Measurements from ENCODE around the gene PRXL2C.

Gene PRXL2C

DNA sequence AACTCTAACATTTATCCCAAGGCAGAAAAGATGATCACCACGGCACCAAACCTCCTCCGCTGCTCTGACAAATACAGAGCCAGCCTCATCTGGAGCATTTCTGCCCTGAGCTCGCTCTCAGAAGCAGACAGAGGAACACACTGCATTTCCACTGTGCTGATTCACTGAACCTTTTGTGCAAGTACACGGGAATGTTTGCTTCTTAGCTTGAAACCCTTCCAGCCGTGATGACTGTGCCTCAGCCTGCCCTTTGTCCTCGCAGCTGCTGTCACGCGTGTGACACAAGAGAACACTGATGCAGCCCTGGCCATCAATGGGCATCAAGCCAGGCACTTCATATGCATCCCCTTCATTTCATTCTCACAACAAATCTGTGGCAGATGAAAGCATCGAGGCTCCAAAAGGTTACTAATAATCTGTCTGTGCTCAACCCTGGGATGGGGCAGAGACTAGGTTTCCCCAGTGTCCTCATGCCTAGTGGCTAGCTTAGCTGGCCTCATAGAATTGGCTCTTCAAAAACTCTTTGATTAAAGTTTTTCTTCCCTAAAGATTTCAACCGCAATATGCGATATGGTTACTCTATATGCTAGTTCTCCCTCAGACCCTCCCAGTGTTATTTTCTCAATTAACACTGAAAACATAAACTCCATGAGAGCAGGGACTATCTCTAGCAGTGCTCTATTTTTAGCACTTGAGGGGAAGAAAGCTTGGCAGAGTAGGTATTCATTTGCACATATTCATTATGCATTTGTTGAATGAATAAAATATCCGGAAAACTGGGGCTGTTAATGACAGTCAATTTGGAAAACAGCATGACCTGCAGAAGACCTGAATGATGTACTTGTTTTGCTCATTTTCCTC is 42.8 kb downstream of the PRXL2C start:
- TF ChIP-seq, protein P1, sequence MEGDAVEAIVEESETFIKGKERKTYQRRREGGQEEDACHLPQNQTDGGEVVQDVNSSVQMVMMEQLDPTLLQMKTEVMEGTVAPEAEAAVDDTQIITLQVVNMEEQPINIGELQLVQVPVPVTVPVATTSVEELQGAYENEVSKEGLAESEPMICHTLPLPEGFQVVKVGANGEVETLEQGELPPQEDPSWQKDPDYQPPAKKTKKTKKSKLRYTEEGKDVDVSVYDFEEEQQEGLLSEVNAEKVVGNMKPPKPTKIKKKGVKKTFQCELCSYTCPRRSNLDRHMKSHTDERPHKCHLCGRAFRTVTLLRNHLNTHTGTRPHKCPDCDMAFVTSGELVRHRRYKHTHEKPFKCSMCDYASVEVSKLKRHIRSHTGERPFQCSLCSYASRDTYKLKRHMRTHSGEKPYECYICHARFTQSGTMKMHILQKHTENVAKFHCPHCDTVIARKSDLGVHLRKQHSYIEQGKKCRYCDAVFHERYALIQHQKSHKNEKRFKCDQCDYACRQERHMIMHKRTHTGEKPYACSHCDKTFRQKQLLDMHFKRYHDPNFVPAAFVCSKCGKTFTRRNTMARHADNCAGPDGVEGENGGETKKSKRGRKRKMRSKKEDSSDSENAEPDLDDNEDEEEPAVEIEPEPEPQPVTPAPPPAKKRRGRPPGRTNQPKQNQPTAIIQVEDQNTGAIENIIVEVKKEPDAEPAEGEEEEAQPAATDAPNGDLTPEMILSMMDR (IDR thresholded peaks at IDR 0.05; ENCODE audit: extremely low read depth, insufficient read depth, missing control alignments) = no peak
- in situ Hi-C loops (cut with MboI; ENCODE audit: low pct_unique_long_range_greater_than_20kb, low sequenced_read_pairs, unreplicated experiment) = no loop called here
- DNase-seq (ENCODE audit: low spot score) = no peak

DNA sequence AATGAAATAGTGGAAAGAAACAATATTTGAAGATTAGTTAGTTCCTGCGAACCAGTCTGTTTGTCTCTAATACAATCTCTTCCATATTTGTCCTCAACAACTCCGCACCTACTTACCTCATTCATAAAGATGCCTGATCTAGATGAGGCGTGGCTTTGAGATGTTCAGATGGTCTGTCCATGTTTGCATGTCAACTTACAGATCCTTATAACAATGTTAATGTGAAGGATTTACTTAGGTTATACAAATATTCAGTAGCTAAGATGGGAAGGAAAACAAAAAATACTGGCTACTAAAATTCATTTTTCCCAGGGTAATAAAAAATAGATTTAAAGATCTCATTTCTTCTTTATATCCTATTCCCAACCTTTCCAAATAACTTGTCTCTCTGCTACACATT is 43.8 kb downstream of the PRXL2C start:
- TF ChIP-seq, protein P1 (IDR thresholded peaks at IDR 0.05; ENCODE audit: extremely low read depth, insufficient read depth, missing control alignments) = no peak
- in situ Hi-C loops (cut with MboI; ENCODE audit: low pct_unique_long_range_greater_than_20kb, low sequenced_read_pairs, unreplicated experiment) = no loop called here
- DNase-seq (ENCODE audit: low spot score) = no peak

DNA sequence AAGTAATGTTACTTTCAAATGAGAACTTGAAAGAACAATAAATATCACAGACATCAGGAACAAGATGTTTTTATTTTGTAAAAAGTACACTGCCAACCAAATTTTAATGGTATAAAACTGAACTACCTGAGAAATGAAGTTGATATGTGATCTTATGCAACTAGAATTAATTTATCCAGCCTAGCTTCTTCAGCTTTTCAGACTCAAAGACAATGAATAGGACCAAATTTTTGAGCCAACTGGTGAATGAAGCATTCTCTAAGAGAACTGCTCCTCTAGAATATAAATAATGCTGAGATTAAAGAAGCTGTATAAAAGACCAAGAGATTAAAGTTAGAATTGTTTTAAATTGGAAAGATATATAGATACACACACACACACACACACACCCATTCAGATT is 45.4 kb downstream of the PRXL2C start:
- DNase-seq (ENCODE audit: low spot score) = no peak
- TF ChIP-seq, protein P1 (IDR thresholded peaks at IDR 0.05; ENCODE audit: extremely low read depth, insufficient read depth, missing control alignments) = no peak
- in situ Hi-C loops (cut with MboI; ENCODE audit: low pct_unique_long_range_greater_than_20kb, low sequenced_read_pairs, unreplicated experiment) = no loop called here

DNA sequence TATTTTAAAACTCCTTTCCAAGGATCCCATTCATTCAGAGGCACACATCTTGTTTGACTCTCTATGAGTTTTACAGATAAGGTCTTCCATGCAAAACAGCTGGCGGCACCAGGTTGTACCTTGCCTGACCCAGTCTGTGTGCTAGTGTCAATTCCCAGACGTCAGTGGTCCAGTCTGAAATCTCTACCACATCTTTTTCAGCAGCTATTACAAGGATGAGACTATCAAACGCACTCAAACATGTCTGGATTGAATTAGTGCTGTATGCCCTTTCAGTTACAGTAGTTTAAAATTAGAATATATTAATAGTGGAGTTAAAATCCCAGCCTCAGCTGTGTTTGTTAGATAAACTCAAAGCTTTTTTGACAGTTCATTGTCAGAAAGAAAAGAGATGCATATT is 47.1 kb downstream of the PRXL2C start:
- in situ Hi-C loops (cut with MboI; ENCODE audit: low pct_unique_long_range_greater_than_20kb, low sequenced_read_pairs, unreplicated experiment) = no loop called here
- no peak for DNase-seq (ENCODE audit: low spot score)
- TF ChIP-seq, protein P1 (IDR thresholded peaks at IDR 0.05; ENCODE audit: extremely low read depth, insufficient read depth, missing control alignments) = no peak

DNA sequence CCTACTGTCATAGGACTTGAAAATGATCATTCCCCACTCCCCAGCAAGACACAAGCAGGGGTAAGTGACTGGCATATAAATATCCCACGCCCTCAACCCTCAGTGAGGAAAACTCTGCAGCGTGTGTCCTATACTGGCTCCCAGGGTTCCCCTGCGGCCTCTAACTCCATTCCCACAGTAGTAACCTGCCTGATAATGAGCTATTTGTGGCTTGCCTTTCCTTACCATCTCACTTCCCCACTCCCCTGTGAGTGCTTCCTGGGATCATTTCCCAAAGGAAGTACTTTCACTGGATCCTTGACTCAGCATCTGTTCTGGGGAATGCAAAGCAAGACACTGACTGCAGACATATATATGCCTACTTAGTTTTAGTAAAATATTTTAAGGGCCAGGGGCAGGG is 49.8 kb downstream of the PRXL2C start:
- in situ Hi-C loops (cut with MboI; ENCODE audit: low pct_unique_long_range_greater_than_20kb, low sequenced_read_pairs, unreplicated experiment) = no loop called here
- TF ChIP-seq, protein P1 (IDR thresholded peaks at IDR 0.05; ENCODE audit: extremely low read depth, insufficient read depth, missing control alignments) = no peak
- DNase-seq (ENCODE audit: low spot score) = no peak

DNA sequence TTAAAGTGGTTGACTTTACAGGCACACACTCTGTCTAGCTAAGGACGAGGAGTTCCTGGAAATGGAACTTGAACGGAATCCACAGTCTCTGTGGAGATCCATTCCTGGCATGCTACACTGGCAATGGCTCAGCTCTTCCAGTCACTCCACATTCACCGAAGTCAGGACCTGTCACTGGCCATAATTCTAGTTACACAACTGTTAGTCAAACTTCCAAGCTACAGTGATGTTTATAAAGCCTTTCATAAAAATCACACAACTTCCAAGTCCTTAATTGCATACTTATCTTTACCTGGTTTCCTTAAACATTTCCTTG is 51.2 kb downstream of the PRXL2C start:
- DNase-seq (ENCODE audit: low spot score) = no peak
- TF ChIP-seq, protein P1 (IDR thresholded peaks at IDR 0.05; ENCODE audit: extremely low read depth, insufficient read depth, missing control alignments) = no peak
- in situ Hi-C loops (cut with MboI; ENCODE audit: low pct_unique_long_range_greater_than_20kb, low sequenced_read_pairs, unreplicated experiment) = no loop called here
